H1 (cell line): Measurements from ENCODE around the gene CNOT8.

Experiments used
- FOSL1 ChIP-seq: IDR thresholded peaks from 2 replicates; pipeline ENCODE4 v1.6.1; 2011; ENCODE audit warnings: mild to moderate bottlenecking, low read depth, low read length, moderate library complexity; ENCODE audit not compliant: insufficient read depth
- POLR2A ChIP-seq, 2 experiments: IDR thresholded peaks; 1 replicate in 1 of 2; 2 replicates in 1 of 2; pipeline ENCODE4 v1.6.1; 2011; ENCODE audit warnings: low read depth in 2 of 2, low read length in 2 of 2, mild to moderate bottlenecking in 2 of 2; ENCODE audit errors: control extremely low read depth in 1 of 2
- POLR2AphosphoS5 ChIP-seq: IDR thresholded peaks from 2 replicates; pipeline ENCODE4 v1.6.1; 2011; ENCODE audit warnings: low read depth, low read length
- SP1 ChIP-seq: IDR thresholded peaks from 2 replicates; pipeline ENCODE4 v1.6.1; 2011; ENCODE audit warnings: low read depth, low read length
- TF ChIP-seq, protein P1 (sequence below), 3 experiments: IDR thresholded peaks; 1 replicate in 2 of 3; 2 replicates in 1 of 3; pipeline versions ENCODE4 v1.5.1 to v1.6.1; 2011; ENCODE audit warnings: low read length in 3 of 3, mild to moderate bottlenecking in 3 of 3, inconsistent platforms in 2 of 3, low read depth in 1 of 3, moderate library complexity in 1 of 3; ENCODE audit not compliant: insufficient read depth in 1 of 3; ENCODE audit errors: control extremely low read depth in 1 of 3
- TF ChIP-seq, protein P2 (sequence below): IDR thresholded peaks from 2 replicates; pipeline ENCODE4 v1.6.1; 2012; ENCODE audit warnings: inconsistent platforms
- TF ChIP-seq, protein P3 (sequence below): IDR thresholded peaks from 2 replicates; pipeline ENCODE4 v1.6.1; 2011; ENCODE audit warnings: low read length, improper control_type of control experiment

DNA sequence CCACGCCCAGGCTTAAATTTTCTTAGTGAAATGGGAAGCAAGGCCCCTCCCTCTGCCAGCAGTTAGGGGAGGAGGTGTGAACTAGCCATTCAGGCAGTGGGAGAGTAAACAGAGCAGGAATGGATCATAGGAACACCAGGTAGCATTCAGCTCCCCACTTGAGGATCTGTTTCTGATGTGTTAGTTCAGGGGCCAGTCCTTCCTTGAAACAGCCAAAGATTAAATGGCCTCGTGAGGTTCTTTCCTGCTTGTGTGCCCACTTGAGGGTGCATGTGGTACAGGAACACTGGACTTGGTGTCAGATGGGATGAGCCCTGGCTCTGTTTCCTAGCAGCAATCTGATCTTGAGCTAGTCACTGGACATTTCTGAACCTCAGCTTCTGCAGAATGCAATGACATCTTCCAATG, 29.2 kb upstream of the CNOT8 start:
- TF ChIP-seq, protein P1, sequence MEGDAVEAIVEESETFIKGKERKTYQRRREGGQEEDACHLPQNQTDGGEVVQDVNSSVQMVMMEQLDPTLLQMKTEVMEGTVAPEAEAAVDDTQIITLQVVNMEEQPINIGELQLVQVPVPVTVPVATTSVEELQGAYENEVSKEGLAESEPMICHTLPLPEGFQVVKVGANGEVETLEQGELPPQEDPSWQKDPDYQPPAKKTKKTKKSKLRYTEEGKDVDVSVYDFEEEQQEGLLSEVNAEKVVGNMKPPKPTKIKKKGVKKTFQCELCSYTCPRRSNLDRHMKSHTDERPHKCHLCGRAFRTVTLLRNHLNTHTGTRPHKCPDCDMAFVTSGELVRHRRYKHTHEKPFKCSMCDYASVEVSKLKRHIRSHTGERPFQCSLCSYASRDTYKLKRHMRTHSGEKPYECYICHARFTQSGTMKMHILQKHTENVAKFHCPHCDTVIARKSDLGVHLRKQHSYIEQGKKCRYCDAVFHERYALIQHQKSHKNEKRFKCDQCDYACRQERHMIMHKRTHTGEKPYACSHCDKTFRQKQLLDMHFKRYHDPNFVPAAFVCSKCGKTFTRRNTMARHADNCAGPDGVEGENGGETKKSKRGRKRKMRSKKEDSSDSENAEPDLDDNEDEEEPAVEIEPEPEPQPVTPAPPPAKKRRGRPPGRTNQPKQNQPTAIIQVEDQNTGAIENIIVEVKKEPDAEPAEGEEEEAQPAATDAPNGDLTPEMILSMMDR (IDR thresholded peaks at IDR 0.05; ENCODE audit: control extremely low read depth in 1 of 3, insufficient read depth in 1 of 3, low read depth in 1 of 3, low read length in 3 of 3) = no peak
- no peak for TF ChIP-seq SP1
- TF ChIP-seq POLR2AphosphoS5 = no peak
- TF ChIP-seq POLR2A (IDR thresholded peaks at IDR 0.05; ENCODE audit: control extremely low read depth in 1 of 2, low read depth in 2 of 2, low read length in 2 of 2) = no peak
- TF ChIP-seq, protein P2, sequence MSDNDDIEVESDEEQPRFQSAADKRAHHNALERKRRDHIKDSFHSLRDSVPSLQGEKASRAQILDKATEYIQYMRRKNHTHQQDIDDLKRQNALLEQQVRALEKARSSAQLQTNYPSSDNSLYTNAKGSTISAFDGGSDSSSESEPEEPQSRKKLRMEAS = no peak
- TF ChIP-seq, protein P3, sequence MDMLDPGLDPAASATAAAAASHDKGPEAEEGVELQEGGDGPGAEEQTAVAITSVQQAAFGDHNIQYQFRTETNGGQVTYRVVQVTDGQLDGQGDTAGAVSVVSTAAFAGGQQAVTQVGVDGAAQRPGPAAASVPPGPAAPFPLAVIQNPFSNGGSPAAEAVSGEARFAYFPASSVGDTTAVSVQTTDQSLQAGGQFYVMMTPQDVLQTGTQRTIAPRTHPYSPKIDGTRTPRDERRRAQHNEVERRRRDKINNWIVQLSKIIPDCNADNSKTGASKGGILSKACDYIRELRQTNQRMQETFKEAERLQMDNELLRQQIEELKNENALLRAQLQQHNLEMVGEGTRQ = no peak
- TF ChIP-seq FOSL1 = no peak
